HG03139 (cell line): Measurements from ENCODE around the gene UXS1.
"Not testable (repeated sequence)": the region's sequence is repeated elsewhere in the genome, so short reads cannot be mapped to it uniquely, and the experiment has no call there.

Experiments
- ATAC-seq: cut with Tn5 transposase; IDR thresholded peaks from one replicate; pipeline ENCODE4 v1.9.1; 2021; ENCODE audit not compliant: unreplicated experiment

The UXS1 gene

DNA sequence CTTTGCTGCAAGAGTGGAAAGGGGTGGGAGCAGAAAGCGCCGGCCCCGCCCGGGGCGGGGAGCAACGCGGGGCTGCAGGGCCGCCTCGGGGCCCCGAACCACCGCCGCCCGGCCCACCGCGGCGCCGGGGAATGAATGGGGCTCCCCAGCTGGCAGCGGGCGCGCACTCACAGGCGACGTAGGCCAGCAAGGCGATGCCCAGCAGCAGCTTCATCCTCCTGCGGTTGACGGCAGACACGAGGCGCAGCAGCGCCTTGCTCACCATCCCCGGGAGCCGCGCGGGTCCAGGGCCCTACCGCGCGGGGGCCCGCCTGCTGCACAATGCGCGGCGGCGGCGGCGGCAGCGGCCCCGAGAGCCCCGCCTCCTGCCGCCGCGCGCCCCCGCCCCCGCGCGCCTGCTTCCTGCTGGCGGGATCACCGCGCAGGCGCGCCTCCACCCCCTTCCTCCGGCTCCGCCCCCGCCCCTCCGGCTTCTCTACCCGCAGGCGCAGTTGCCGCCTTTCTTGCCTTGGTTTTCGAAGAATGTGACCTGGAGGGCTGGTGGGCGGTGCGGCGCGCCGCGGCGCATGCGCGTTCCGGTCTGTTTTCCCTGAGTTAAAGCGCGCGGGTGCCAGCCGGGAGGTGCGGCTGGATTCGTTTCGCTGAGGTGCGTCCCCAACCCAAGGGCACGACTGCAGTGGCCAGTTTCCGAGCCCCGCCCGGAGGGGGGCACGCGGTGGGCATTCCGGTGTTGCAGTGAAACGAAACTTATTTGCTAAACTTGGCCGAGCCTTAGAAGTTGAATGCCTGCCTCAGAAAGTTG lies at the start of gene UXS1:
TSS of gene UXS1 (minus strand) at position 325 of the 802 bp plus-strand sequence. CDS start at position 265, 60 bp downstream.
- peak; percentile 66 for ATAC-seq

- not testable (repeated sequence) for ATAC-seq
These were observed 45.4 kb upstream of the UXS1 start for GRCh38 chr2:106239491-106239890.

- not testable (repeated sequence) for ATAC-seq
These were observed 41.3 kb upstream of the UXS1 start for GRCh38 chr2:106235392-106235791.

DNA sequence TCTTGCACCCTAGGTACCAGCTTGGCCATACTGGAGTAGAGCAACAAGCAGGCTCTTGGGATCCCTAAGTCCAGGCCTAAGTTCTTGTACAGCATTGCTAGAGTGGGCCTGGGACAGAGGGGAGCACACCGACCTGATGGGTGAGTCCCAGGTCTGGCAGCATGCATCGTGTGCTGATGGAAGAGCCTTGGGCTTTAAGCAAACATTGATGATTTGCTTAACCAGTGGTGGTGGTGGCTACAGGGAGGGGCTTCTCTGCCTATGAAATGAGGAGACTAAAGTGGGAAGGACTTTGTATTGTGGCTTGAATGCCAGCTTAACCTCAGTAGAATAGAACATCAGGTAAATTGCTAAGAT lies 39.2 kb upstream of the UXS1 start:
- no peak for ATAC-seq

DNA sequence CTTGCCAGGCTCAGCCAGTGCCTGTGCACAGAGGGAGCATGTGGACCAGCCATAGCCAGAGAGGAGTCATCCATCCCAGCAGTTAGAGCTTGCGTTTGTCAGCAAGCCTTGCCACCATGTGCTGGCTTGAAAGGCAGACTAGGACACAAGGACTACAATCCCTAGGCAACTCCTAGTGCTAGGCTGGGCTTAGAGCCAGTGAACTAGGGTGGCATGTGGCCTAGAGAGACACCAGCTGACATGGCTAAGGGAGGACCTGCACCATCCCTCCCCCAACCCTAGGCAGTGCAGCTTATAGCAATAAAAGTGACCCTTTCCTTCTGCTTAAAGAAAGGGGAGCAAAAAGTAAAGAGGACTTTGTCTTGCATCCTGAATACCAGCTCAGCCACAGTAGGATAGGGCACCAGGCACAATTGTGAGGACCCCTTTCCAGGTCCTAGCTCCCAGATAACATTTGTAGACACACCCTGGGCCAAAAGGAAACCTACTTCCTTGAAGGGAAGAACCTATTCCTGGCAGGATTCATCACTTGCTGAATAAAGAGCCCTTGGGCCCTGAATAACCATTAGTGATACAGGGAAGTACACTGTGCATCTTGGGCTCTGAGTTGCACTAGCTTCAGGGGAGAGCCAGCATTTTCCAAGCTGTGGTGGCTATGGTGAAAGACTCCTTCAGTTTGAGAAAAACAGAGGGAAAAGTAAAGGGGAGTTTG lies 38.7 kb upstream of the UXS1 start:
- no peak for ATAC-seq

- no peak for ATAC-seq
These were observed 29.2 kb upstream of the UXS1 start for GRCh38 chr2:106223347-106223746.

- ATAC-seq = not testable (repeated sequence)
These were observed 28.0 kb upstream of the UXS1 start for GRCh38 chr2:106222057-106222456.

- ATAC-seq = no peak
These were observed 25.7 kb upstream of the UXS1 start for GRCh38 chr2:106219813-106220212.

- ATAC-seq = not testable (repeated sequence)
These were observed 25.1 kb upstream of the UXS1 start for GRCh38 chr2:106219157-106219556.

- no peak for ATAC-seq
These were observed 14.8 kb upstream of the UXS1 start for GRCh38 chr2:106208874-106209273.

GRCh38 chr2:106208399-106208798 lies 14.3 kb upstream of the UXS1 start:
- ATAC-seq = no peak

GRCh38 chr2:106207246-106207645 lies 13.1 kb upstream of the UXS1 start:
- no peak for ATAC-seq

DNA sequence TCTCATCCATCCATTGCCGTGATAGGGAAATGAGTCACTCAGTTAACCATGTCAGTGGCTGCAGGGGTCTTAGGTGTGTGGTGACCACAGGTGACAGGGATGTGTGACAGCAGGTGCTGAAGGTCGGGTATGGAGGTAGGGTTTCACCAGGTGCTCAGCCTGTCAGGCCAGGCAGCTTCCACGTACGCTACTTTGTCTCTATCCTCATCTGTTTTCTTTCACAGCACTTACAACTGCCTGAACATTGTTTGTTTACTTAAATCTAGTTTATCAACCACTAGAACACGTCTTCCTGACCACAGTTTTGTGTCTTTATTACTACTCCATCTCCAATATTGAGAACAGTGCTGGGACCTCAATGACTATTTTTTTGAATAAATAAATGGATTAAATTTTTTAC lies 11.4 kb upstream of the UXS1 start:
- ATAC-seq = no peak

DNA sequence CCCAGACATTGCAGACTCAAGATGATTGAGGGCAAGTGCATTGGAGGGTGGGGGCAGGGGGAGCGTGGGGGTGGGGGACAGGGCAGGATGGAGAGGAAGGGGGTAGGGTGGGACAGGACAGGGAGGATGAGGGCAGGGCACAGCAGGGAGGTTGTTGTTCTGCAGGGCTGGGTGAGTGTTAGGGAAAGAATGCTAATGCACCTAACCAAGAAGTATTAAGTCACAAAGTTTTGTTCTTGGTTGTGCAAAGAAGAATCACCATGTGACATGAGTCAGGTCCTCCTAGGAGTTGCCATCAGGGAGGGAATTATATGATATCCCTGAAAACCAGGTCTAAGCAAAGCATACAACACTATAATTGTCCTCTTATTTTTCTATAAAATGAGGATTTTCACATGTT lies 10.4 kb upstream of the UXS1 start:
- ATAC-seq = not testable (repeated sequence)

GRCh38 chr2:106201661-106202060 lies 7.6 kb upstream of the UXS1 start:
- ATAC-seq = no peak

DNA sequence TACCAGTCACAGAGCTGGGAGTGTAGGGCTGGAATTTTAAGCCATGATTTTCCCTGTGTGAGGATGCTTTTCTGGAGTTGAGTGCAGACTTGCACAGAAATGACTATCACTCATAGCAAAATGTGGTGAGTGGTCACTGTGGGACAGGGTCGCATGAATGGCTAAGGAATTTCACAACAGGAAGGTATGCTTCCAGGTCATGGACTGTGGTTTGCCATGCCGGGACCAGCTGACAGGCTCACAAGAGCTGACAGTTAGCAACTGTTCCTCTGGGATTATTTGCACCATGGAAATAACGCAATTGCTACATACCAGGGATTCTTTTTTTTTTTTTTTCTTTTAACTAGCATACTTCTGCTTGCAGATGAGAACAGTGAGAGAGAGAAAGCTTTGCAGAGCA lies 3.8 kb upstream of the UXS1 start:
- ATAC-seq = no peak

- ATAC-seq = no peak
These were observed 1.9 kb upstream of the UXS1 start for GRCh38 chr2:106195981-106196380.

DNA sequence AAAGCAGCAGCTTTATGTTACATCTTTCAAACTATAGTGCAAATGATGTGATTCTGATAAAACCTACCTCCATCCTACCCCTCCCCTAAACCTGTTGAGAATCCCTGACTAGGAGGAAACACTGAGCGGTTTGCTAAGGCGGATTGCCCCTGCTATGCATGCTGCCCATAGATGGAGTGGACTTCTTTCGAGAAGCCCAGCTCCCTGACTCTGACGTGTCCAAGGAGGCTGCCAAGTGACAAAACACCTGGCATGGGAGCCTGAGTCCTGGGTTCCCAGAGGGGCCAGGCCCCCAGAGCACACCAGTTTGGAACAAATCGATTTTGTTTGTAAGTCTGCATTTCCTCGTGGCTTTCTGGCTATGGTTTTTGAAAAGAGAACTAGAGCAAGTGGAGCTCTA lies 1.4 kb upstream of the UXS1 start:
- no peak for ATAC-seq

GRCh38 chr2:106193690-106193976 lies 468 bp downstream of the UXS1 start:
- ATAC-seq = no peak

DNA sequence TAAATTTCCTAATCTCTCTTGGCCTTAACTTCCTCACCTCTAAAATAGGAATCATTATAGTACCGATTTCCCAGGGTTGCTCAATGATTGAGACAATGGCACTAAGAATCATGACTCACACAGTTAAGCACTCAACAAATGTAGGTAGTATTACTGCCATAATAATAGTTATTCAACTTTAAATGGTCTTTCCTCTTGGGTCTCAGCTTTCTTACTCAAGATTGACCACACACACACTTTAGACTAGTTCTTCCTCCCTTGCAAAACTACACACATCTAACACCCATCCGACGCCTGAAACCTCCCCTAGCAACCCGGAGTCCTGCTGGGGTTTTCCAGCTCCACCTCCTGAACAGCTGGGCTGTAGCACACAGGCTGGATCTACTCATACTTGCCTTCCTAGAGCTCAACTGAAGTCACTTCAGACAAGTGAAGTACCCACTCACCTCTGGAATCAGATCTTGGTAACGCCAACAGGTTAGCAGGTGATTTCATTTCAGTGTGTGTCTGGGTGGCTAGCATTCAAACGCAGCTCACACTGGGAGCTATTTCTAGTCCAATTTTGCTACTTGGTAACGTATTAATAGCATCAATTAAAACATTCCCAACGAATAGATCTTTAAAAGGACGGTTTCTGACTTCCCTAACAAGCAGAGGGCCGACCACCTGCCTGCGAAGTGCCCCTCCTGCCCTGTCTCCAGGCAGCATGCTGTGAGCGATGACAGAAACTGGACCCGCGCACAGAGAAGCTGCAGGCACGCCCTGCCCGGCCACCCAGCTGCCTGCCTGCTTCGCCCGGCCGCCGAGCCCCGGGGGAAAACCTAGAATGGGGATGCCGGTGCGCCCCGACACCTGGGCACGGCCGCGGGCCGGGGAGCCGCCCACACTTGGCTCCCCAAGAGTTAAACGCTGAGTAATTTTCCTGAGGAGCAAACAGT lies 1.1 kb downstream of the UXS1 start:
- peak; percentile 24 for ATAC-seq

GRCh38 chr2:106191511-106192016 lies 2.5 kb downstream of the UXS1 start:
- no peak for ATAC-seq
